ENCODE results near the gene COMMD3.

Gene COMMD3

GRCh38 chr10:22366771-22367170, 50.6 kb downstream of the COMMD3 start:
- no peak for DNase-seq (ENCODE audit: low read depth)

GRCh38 chr10:22367471-22367870, 51.3 kb downstream of the COMMD3 start:
- no peak for DNase-seq (ENCODE audit: low read depth)

GRCh38 chr10:22368402-22368801, 52.2 kb downstream of the COMMD3 start:
- DNase-seq (ENCODE audit: low read depth), result no peak

GRCh38 chr10:22368981-22369380, 52.8 kb downstream of the COMMD3 start:
- no peak for DNase-seq (ENCODE audit: low read depth)

GRCh38 chr10:22369434-22370072, 53.4 kb downstream of the COMMD3 start:
- no peak for DNase-seq (ENCODE audit: low read depth)

All from stimulated activated CD8-positive, alpha-beta memory T cell treated with anti-CD3 and anti-CD28 coated beads, Interleukin-12 subunit alpha, Interleukin-12 subunit beta, amount 100 ng/mL, for 4 hours (primary cell).